MCF 10A (cell line): Measurements from ENCODE around the gene NDUFAF3. TPM values are rescaled to one million over a fixed set of nuclear protein-coding genes. Genes with fewer than 3 reads are reported as not detected.

Experiments
- BruUV-seq: library from RNA; stranded (reverse); fragments of 400-500 nt; replicated peaks from 2 replicates; lab custom pipeline; 2021; lab: Mats Ljungman, UMichigan
- CTCF ChIA-PET: fragments of 300-600 bp; sonication (Branson Sonifier 250); formaldehyde crosslinking; extraction: SDS; loops from one replicate; lab custom pipeline; 2021; ENCODE audit warnings: antibody characterized with exemption, inconsistent platforms; lab: Yijun Ruan, JAX
- POLR2A ChIA-PET: fragments of 300-600, 350-650 bp; sonication (Branson Sonifier 250); formaldehyde crosslinking; extraction: SDS; loops from one replicate; lab custom pipeline; 2020; ENCODE audit warnings: antibody characterized with exemption, inconsistent platforms; lab: Yijun Ruan, JAX
- DNase-seq: peaks from one replicate; pipeline ENCODE4 v3.0.0-alpha.2; 2018; ENCODE audit not compliant: unreplicated experiment
- H3K27ac Mint-ChIP-seq: one replicate; pipeline ENCODE4 v1.8.0; 2022; ENCODE audit warnings: mild to moderate bottlenecking, low read depth, mixed read lengths; ENCODE audit not compliant: unreplicated experiment
- H3K27me3 Mint-ChIP-seq: one replicate; pipeline ENCODE4 v1.8.0; 2022; ENCODE audit warnings: mixed read lengths; ENCODE audit not compliant: insufficient read depth, unreplicated experiment
- H3K36me3 Mint-ChIP-seq: one replicate; pipeline ENCODE4 v1.8.0; 2022; ENCODE audit warnings: mild to moderate bottlenecking, moderate library complexity, mixed read lengths; ENCODE audit not compliant: insufficient read depth, unreplicated experiment
- H3K4me1 Mint-ChIP-seq: one replicate; pipeline ENCODE4 v1.8.0; 2022; ENCODE audit warnings: mixed read lengths; ENCODE audit not compliant: insufficient read depth, unreplicated experiment
- H3K4me3 Mint-ChIP-seq: one replicate; pipeline ENCODE4 v1.8.0; 2022; ENCODE audit warnings: mild to moderate bottlenecking, moderate library complexity, mixed read lengths; ENCODE audit not compliant: unreplicated experiment
- H3K9me3 Mint-ChIP-seq: one replicate; pipeline ENCODE4 v1.8.0; 2022; ENCODE audit warnings: mixed read lengths; ENCODE audit not compliant: unreplicated experiment
- intact Hi-C: fragments of 100-400 bp; cut with micrococcal nuclease; formaldehyde crosslinking; loops from 2 replicates; pipeline ENCODE4 v1.14.1; 2022
- total RNA-seq: library from RNA; stranded (reverse); gene quantifications from 2 replicates; pipeline ENCODE4 v1.2.3, GENCODE V29; 2022
- TF ChIP-seq, protein P1 (sequence below): fragments of 200-600 bp; IDR thresholded peaks from one replicate; pipeline ENCODE4 v1.8.0; 2022; ENCODE audit warnings: antibody characterized with exemption, mild to moderate bottlenecking; ENCODE audit not compliant: unreplicated experiment

NDUFAF3 gene
- total RNA-seq, 1 experiment from 2014 or later = 77.8 TPM

DNA sequence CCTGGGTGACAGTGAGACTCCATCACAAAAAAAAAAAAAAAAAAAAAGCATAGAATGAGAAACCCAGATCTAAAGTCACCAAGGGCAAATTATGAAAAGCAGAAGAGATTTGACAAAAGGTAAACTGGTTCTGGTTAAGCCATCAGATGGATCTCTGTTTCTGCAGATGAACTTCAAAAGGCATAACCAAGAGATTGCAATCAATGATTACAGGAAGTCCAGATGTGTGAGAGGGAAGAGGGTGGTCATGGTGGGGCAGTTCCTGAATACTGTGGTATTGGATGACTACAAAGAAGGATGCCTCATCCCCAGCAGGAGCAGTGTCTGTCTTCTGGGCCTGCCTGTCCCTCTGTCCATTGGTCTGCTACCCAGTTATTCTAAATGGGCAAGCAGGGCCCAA lies 28.1 kb upstream of the NDUFAF3 start:
- no TSS peak for BruUV-seq
- intact Hi-C loops = no loop called here
- Mint-ChIP-seq H3K27ac (no peak overlapping the region), H3K4me1 (peaks cover 22% of the 10 kb centered on the region), H3K36me3 (peaks cover 9% of the 10 kb centered on the region), H3K27me3 (no peaks in the 10 kb centered on the region), H3K9me3 (no peaks in the 10 kb centered on the region), H3K4me3 (no peak overlapping the region)
- TF ChIP-seq, protein P1, sequence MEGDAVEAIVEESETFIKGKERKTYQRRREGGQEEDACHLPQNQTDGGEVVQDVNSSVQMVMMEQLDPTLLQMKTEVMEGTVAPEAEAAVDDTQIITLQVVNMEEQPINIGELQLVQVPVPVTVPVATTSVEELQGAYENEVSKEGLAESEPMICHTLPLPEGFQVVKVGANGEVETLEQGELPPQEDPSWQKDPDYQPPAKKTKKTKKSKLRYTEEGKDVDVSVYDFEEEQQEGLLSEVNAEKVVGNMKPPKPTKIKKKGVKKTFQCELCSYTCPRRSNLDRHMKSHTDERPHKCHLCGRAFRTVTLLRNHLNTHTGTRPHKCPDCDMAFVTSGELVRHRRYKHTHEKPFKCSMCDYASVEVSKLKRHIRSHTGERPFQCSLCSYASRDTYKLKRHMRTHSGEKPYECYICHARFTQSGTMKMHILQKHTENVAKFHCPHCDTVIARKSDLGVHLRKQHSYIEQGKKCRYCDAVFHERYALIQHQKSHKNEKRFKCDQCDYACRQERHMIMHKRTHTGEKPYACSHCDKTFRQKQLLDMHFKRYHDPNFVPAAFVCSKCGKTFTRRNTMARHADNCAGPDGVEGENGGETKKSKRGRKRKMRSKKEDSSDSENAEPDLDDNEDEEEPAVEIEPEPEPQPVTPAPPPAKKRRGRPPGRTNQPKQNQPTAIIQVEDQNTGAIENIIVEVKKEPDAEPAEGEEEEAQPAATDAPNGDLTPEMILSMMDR = no peak
- POLR2A ChIA-PET = interaction anchor here (1.2 to 7.4 kb wide), 3 partner anchors 13 to 26 kb away, joined by 4 to 131 read pairs (median 33); partner anchors contain the start of genes DALRD3, NDUFAF3 and WDR6
- DNase-seq = no peak
- CTCF ChIA-PET = no interaction called here

DNA sequence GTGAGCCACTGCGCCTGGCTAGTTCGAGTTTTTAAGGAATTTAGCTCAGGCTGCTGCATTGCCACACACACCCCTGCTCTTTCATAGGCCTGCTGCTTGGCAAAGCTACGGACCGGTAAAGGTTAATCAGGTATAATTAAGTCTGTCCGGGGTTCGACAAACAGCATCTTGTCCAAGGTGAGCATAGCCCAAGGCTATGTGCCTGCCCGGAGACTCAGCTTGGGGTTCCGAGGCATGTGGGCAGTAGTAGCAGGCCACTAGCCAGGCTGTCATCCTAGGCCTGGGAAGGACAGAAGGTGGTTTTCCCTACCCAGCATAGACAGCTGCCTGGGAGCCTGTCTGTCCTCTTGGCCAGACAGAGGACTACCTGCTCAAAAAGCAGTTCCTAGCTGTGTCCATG lies 25.3 kb upstream of the NDUFAF3 start:
- peaks cover 14% of the 10 kb centered on the region for H3K36me3 Mint-ChIP-seq
- no peak for DNase-seq
- H3K9me3 Mint-ChIP-seq = no peaks in the 10 kb centered on the region
- CTCF ChIA-PET = interaction anchor here (1.9 kb wide), 1 partner anchor 10 kb away, joined by 12 read pairs; no protein-coding TSS in a partner anchor
- H3K4me3 Mint-ChIP-seq = no peak overlapping the region
- POLR2A ChIA-PET = interaction anchor here (0.9 to 2.6 kb wide), 2 partner anchors 11 to 20 kb away, joined by 3 to 12 read pairs; partner anchors contain the start of gene WDR6
- BruUV-seq = no TSS peak
- peaks cover 4% of the 10 kb centered on the region for H3K4me1 Mint-ChIP-seq
- intact Hi-C loops = no loop called here
- no peak overlapping the region for H3K27ac Mint-ChIP-seq
- no peaks in the 10 kb centered on the region for H3K27me3 Mint-ChIP-seq
- TF ChIP-seq, protein P1 = no peak

DNA sequence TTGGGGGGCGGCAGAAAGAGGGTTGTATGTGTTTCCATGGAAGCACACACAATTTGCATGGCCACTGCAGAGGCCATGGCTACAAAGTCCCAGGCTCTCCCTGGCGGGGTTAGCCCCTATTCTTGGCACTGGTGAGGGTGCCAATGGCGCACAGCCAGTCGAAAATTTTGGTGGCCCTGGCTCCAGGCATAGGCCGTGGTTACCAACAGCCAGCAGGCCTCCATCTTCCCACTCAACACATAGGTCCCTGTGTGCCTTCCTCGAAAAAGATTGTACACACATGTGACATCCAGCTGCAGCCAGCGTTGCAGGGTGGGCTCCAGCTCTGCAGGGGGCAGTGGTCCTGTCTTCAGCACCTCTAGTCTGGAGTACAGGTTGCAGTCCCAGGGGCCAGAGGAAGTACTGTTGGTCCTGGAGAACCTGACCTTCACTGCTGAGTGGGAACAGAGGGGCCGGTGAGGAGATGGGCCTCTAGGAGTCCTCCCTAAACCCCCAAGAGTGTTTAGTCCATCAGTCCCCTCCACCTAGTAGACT lies 24.8 kb upstream of the NDUFAF3 start:
- TF ChIP-seq, protein P1 = no peak
- no peaks in the 10 kb centered on the region for H3K4me1 Mint-ChIP-seq
- POLR2A ChIA-PET = interaction anchor here (0.9 to 2.6 kb wide), 2 partner anchors 10 to 20 kb away, joined by 3 to 12 read pairs; partner anchors contain the start of gene WDR6
- CTCF ChIA-PET = interaction anchor here (1.9 kb wide), 1 partner anchor 10 kb away, joined by 12 read pairs; no protein-coding TSS in a partner anchor
- no peak for DNase-seq
- H3K36me3 Mint-ChIP-seq = peaks cover 14% of the 10 kb centered on the region
- H3K27me3 Mint-ChIP-seq = no peaks in the 10 kb centered on the region
- intact Hi-C loops = no loop called here
- H3K4me3 Mint-ChIP-seq = no peak overlapping the region
- H3K9me3 Mint-ChIP-seq = no peaks in the 10 kb centered on the region
- H3K27ac Mint-ChIP-seq = no peak overlapping the region
- BruUV-seq = no TSS peak

DNA sequence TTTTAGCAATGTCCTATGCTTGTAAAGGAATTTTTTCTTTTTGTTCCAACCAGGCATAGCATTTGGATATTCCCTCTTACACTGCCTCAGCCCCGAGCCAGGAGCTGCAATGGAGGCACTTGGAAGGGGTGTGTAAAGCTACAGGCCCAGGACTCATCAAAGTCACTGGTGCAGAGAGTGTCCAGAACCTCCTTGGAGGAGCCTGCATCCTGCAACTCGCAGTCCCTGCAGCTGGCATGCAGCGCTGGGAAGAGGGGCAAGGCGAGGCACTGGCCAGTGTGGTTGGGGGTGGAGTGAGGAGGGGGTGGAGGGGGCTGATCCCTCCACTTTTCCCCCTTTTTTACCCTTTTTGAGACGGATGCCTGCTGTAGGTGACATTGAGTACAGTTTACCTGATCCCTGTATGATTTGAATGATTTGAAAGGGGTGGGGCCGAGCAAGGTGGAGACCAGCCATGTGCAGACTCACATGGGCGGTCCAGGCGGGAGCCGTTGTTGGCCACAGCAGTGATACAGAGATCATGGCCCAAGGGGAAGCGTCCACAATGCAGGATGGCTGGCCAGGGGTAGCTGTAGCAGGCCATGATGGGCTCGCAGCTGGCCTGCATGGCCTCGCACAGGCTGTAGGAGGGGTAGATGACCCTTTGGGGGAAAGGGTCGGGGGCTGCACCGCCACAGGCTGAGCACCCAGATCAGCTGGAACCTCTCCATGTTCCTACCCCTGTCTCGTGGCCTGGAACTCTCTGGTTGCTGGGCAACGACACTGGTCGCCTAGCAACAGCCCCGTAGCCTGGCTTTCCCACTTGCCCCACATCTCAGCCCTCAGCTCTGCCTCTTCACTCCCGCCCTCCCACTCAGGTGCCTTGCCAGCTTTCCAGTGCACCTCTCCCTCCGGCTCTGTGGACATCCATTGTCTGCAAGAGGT lies 23.9 kb upstream of the NDUFAF3 start:
- DNase-seq = no peak
- Mint-ChIP-seq H3K9me3 (no peaks in the 10 kb centered on the region), H3K36me3 (peaks cover 14% of the 10 kb centered on the region), H3K27me3 (no peaks in the 10 kb centered on the region), H3K4me3 (no peak overlapping the region), H3K4me1 (no peaks in the 10 kb centered on the region), H3K27ac (no peak overlapping the region)
- ChIA-PET POLR2A (interaction anchor here (1.3 to 2.6 kb wide), 2 partner anchors 10 to 11 kb away, joined by 3 to 12 read pairs; partner anchors contain the start of gene WDR6), CTCF (interaction anchor here (0.6 to 1.9 kb wide), 3 partner anchors 10 to 410 kb away, joined by 3 to 12 read pairs (median 4); partner anchors contain the start of gene WDR6)
- intact Hi-C loops = no loop called here
- no TSS peak for BruUV-seq
- TF ChIP-seq, protein P1 = no peak
